Kasumi-1 (cell line): Measurements from ENCODE around the gene KRT39.
"Not testable (repeated sequence)": the region's sequence is repeated elsewhere in the genome, so short reads cannot be mapped to it uniquely, and the experiment has no call there.

Experiments
- DNase-seq, 2 experiments: peaks; one replicate each; lab custom pipeline; 2025; lab: John Stamatoyannopoulos, UW

The KRT39 gene

GRCh38 chr17:40966848-40967247 lies at the start of gene KRT39:
Gene KRT39 (minus strand): TSS chr17:40966948. CDS start chr17:40966856, 92 bp downstream.
- DNase-seq = no peak

- no peak for DNase-seq
Observed at GRCh38 chr17:41015454-41015853, 48.7 kb upstream of the KRT39 start.

DNA sequence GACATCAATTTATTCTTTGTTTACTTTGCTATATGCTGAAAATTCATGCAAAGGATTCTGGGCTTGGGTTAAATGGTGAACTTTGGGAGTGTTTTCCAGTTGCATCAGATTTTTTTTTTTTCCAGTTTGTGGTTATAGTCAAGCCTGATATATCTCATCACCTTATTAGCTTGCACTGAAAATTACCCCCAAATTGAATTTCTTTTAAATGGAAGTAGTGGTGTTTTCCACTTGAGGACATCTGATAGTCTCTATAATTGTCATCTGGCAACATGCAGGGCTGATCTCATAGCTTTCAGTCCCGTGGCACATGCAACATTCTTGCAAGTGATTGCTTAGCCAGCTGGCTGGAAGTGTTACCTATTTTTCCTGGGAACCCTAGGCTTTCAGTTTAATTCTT lies 46.9 kb upstream of the KRT39 start:
- no peak for DNase-seq

DNA sequence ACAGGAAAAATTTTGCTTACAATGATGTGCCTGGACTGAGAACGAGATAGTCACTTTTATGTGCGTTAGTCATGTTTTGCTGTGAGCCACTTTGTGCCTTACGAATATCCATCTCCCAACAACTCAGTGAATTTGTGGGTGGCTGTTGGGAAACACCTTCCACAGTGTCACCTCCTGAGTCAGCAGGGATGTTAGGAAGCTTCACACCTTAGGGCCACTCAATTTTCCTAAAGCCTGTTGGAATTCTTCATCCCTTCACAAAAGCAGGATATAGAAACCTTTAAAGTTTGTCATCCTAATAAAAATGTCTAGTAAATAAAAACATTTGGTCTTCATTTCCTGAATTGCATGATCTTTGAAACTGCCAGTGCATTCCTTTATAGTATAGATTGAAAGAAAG lies 46.4 kb upstream of the KRT39 start:
- no peak for DNase-seq

DNA sequence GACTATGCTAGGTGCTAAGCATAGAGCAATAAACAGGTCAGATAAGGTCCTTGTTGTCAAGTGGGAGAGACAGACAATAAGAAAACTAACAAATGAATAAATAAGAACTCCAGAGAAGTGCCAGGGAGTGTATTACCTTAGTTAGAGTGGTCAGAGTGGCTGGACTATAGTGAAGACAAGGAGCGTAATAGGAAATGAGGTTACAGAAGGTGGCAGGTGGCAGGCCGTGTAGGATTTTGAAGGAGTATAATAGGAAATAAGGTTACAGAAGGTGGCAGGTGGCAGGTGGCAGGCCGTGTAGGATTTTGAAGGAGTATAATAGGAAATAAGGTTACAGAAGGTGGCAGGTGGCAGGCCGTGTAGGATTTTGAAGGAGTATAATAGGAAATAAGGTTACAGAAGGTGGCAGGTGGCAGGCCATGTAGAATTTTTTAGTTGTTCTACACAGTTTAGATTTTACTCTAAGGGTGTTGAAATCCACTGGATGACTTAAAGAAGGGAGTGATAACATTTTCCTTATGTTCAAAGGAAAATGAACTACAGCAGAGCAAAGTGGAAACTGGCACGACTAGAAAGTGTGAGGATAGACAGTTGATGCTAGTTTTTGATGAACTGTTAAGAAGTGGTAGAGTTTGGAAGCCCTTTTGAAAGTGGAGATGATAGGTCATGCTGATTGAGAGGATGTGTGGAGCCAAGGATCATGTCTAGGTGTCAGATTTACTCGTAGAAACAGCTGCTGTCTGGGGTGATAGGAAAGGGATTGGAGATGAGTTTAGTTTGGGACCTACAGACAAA lies 45.8 kb upstream of the KRT39 start:
- no peak for DNase-seq

DNA sequence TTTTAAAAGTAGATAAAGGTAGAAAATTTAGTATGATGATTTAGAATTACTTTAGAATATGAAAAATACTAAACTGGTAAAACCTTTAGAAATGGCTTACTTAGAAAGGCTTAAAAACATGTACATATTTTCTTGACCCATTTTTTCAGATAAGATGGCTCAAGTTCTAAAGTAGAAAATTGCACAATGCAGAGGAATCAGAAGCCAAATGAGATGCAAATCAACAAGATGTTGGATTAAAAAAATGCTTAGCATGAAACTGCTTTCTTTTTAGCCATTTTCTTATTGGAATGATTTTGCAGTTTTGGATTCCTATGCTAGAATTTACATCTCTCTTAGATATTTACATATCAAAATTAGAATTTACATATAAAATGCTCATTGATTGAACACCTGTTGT lies 43.7 kb upstream of the KRT39 start:
- no peak for DNase-seq

DNA sequence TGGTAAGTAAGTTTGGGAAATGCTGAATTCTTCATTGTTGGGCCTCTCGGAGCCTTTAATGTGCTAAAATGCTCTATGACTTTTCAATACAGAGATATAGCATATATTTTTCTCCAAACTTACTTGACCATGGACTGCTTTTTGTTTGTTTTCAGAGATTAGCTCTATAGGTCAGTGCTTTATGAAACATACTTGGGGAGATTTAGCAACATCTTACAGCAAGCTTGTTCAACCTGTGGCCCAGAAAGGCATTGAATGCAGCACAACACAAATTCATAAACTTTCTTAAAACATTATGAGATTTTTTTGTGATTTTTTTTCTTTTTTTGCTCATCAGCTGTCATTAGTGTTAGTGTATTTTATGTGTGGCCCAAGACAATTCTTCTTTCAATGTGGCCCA lies 43.2 kb upstream of the KRT39 start:
- no peak for DNase-seq

- DNase-seq = no peak
Observed at GRCh38 chr17:41009301-41009760, 42.6 kb upstream of the KRT39 start.

- DNase-seq = no peak
Observed at GRCh38 chr17:41008811-41009210, 42.1 kb upstream of the KRT39 start, which contains the start of gene KRTAP3-1. Gene KRTAP3-1 (minus strand): TSS chr17:41009128. CDS start chr17:41009074, 54 bp downstream.

DNA sequence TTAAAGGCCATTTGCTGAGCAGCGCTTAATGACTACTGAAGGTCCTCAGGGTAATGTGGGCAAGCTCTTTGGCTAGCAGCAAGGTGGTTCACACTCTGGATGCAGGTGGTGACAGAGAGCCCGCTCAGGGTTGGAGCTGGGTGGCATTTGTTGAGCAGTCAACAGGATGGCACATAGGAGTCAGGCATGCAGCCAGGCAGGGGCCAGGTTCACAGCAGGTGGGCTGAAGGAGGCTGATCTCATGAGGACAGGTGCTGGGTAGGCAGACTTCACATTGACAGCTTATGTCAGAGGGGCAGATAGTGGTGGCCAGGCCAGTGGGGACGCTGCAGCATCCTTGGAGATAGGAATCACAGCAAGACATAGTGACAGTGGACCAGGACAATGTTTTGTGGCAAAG lies 37.6 kb upstream of the KRT39 start:
- DNase-seq = no peak

- DNase-seq = no peak
Observed at GRCh38 chr17:41003926-41004325, 37.2 kb upstream of the KRT39 start.

- no peak for DNase-seq
Observed at GRCh38 chr17:41002814-41003213, 36.1 kb upstream of the KRT39 start.

DNA sequence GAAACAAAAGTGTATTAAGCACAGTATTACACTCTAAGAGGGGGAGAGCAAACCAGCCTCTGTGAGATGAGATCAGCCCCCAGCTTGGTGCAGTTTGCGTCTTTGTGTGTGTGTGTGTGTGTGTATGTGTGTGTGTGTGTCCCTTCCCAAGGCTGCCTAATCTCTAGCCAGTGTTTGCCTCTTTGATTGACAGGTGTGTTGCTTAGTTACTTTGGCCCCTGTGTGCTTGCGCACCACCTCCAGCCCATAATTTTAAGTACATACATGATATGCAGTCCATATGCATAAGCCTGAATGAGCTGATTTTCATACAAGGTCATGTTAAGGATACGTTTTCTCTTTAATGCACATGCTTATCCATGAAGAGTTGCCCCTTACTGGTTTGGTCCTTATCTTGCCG lies 35.0 kb upstream of the KRT39 start:
- no peak for DNase-seq

DNA sequence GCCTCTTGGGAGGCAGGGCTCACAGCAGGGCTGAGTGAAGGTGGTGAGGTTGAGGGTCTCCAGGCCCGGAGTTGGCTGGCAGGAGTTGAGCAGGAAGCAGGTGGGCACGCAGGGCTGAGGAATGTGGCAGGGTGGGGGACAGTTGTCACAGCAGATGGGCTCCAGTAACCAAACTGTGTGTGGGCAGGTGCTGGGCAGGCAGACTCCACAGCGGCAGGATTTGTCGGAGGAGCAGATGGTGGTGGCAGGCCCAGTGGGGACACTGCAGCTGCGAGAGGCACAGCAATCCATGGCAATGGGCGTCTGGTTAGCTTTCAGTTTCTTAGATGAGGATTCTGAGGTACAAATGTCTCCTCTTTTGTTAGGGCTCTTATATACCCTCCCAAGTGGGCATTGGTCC lies 32.8 kb upstream of the KRT39 start, which contains the start of gene KRTAP3-2:
Gene KRTAP3-2 (minus strand): TSS at position 344 of the 400 bp plus-strand sequence. CDS start 53 bp downstream, at position 291.
- not testable (repeated sequence) for DNase-seq

GRCh38 chr17:40997361-40997760 lies 30.6 kb upstream of the KRT39 start:
- no peak for DNase-seq

- DNase-seq = no peak
Observed at GRCh38 chr17:40996829-40997228, 30.1 kb upstream of the KRT39 start.

GRCh38 chr17:40995116-40995515 lies 28.4 kb upstream of the KRT39 start:
- no peak for DNase-seq

DNA sequence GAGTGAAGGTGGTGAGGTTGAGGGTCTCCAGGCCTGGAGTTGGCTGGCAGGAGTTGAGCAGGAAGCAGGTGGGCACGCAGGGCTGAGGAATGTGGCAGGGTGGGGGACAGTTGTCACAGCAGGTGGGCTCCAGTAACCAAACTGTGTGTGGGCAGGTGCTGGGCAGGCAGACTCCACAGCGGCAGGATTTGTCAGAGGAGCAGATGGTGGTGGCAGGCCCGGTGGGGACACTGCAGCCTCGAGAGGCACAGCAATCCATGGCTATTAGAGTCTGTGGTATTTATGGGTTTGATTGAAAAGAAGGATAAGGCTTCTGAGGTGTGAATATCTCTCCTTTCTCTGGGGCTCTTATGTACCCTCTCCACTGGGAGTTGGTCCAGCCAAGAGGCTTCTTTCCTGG lies 27.1 kb upstream of the KRT39 start, which contains the start of gene KRTAP3-3:
Gene KRTAP3-3 (minus strand): TSS at position 326 of the 400 bp plus-strand sequence. CDS start 67 bp downstream, at position 259.
- no peak for DNase-seq

GRCh38 chr17:40993084-40993483 lies 26.3 kb upstream of the KRT39 start:
- DNase-seq = no peak

DNA sequence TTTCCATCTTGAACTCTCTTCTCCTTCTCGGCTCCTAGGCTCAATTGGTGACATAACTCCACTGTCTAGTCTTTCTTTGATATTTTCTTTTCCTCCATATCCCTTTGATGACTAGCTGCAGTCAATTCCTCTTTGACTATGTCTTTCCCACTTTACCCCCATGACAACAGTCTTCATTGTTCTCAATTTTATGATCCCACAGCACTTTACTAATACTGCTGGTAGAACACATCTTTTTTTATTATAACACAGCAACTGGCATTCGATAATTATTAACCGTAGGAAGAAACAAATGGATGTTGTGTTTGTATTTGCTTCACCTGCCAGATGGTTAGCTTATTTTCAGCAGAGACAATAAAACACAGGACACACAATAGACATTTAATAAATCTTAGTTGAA lies 25.9 kb upstream of the KRT39 start:
- no peak for DNase-seq

DNA sequence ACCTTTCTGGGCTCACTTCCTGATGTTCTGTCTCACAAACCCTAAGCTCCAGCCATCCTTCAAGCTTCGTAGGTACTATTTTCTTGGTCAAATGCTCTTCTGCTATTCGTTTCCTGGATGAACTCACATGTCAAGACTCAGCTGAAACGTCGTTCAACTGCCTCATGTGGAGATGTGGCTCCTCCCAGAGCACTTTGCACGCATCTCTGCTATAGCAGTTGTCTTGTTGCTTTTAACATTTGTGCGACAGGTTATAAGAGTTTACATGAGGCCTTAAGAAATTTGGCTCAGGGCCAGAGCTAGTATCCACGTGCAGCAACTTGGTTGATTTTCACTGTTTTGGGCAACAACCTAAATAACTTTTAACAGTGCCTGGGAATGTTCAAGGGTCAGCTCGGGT lies 20.2 kb upstream of the KRT39 start:
- DNase-seq = no peak

- DNase-seq = no peak
Observed at GRCh38 chr17:40984226-40984625, 17.5 kb upstream of the KRT39 start, which contains the start of gene KRT40. Gene KRT40 (minus strand): TSS chr17:40984326. CDS start chr17:40984273, 53 bp downstream.

- no peak for DNase-seq
Observed at GRCh38 chr17:40981115-40981514, 14.4 kb upstream of the KRT39 start.

DNA sequence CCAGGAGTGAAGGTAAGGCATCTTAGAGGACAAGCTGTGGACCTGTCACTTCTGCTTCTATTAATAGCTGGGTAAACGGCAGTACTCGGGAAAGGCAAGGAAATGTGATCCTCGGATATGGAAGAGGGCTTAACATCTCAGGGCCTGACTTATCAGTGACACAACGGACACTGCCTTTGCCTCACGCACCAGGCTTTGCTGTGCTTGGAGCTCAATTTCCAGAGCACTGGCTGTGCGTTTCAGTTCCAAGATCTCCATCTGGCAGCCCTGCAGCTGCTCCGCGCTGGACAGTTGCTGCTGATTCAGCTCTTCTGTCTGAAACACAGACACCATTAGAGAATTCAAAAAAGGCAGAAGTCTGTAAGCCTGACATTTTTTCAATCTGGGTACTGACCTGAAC lies 13.8 kb upstream of the KRT39 start:
- DNase-seq = no peak
